GM19372 (cell line): ENCODE measurements around the gene PIAS1.

ENCODE experiments used
- ATAC-seq: cut with Tn5 transposase; IDR thresholded peaks from one replicate; pipeline ENCODE4 v1.9.1; 2021; ENCODE audit warnings: mild to moderate bottlenecking, low read depth, moderate library complexity; ENCODE audit not compliant: unreplicated experiment

The PIAS1 gene

GRCh38 chr15:68061602-68062001 lies 7.5 kb downstream of the PIAS1 start:
- no peak for ATAC-seq

- no peak for ATAC-seq
Observed at GRCh38 chr15:68062214-68062613, 8.1 kb downstream of the PIAS1 start.

- ATAC-seq: no peak
Observed at GRCh38 chr15:68062946-68063465, 8.9 kb downstream of the PIAS1 start.

GRCh38 chr15:68063606-68064005 lies 9.5 kb downstream of the PIAS1 start:
- no peak for ATAC-seq

GRCh38 chr15:68073576-68074288 lies 19.6 kb downstream of the PIAS1 start:
- ATAC-seq: no peak

GRCh38 chr15:68075764-68076385 lies 21.8 kb downstream of the PIAS1 start:
- ATAC-seq: no peak

- ATAC-seq: no peak
Observed at GRCh38 chr15:68078365-68078764, 24.2 kb downstream of the PIAS1 start.

- ATAC-seq: no peak
Observed at GRCh38 chr15:68080334-68080733, 26.2 kb downstream of the PIAS1 start.

- ATAC-seq: no peak
Observed at GRCh38 chr15:68080783-68081182, 26.7 kb downstream of the PIAS1 start.

GRCh38 chr15:68081869-68082505 lies 27.9 kb downstream of the PIAS1 start:
- ATAC-seq: no peak

- ATAC-seq: no peak
Observed at GRCh38 chr15:68082735-68083134, 28.6 kb downstream of the PIAS1 start.

GRCh38 chr15:68083463-68083862 lies 29.3 kb downstream of the PIAS1 start:
- no peak for ATAC-seq

GRCh38 chr15:68085052-68085451 lies 30.9 kb downstream of the PIAS1 start:
- no peak for ATAC-seq

- ATAC-seq: no peak
Observed at GRCh38 chr15:68091743-68092142, 37.6 kb downstream of the PIAS1 start.

GRCh38 chr15:68096099-68096498 lies 42.0 kb downstream of the PIAS1 start:
- ATAC-seq: no peak

GRCh38 chr15:68097029-68097428 lies 42.9 kb downstream of the PIAS1 start:
- no peak for ATAC-seq

- no peak for ATAC-seq
Observed at GRCh38 chr15:68098465-68098864, 44.4 kb downstream of the PIAS1 start.

- no peak for ATAC-seq
Observed at GRCh38 chr15:68100194-68100593, 46.1 kb downstream of the PIAS1 start.

GRCh38 chr15:68103603-68104002 lies 49.5 kb downstream of the PIAS1 start:
- no peak for ATAC-seq

- ATAC-seq: no peak
Observed at GRCh38 chr15:68106656-68107055, 52.5 kb downstream of the PIAS1 start.

- ATAC-seq: no peak
Observed at GRCh38 chr15:68107142-68107541, 53.0 kb downstream of the PIAS1 start.

- no peak for ATAC-seq
Observed at GRCh38 chr15:68112706-68113105, 58.6 kb downstream of the PIAS1 start.
